Caco-2 (cell line): Measurements from ENCODE around the gene TALDO1. TPM values are rescaled to one million over a fixed set of nuclear protein-coding genes. Genes with fewer than 3 reads are reported as not detected.
A peak's percentile ranks its signal among the peaks of the same experiment; 100 is the strongest.

Source experiments
- BruUV-seq: library from RNA; stranded (reverse); fragments of 400-500 nt; replicated peaks from 2 replicates; lab custom pipeline; 2021; lab: Mats Ljungman, UMichigan
- CTCF ChIA-PET: fragments of 300-600 bp; sonication (Branson Sonifier 250); formaldehyde crosslinking; loops from one replicate; lab custom pipeline; 2022; ENCODE audit warnings: antibody characterized with exemption; lab: Charles Lee
- POLR2A ChIA-PET: fragments of 300-600 bp; sonication (Branson Sonifier 250); formaldehyde crosslinking; loops from one replicate; lab custom pipeline; 2022; ENCODE audit warnings: antibody characterized with exemption; lab: Charles Lee
- DNase-seq, 2 experiments: peaks; one replicate each; pipeline versions ENCODE4 v3.0.0 to v3.0.0-alpha.2; 2020 to 2022
- H3K27me3 ChIP-seq: replicated peaks from 2 replicates; pipeline ENCODE4 v1.6.0; 2011; ENCODE audit warnings: low read length; ENCODE audit not compliant: control insufficient read depth, insufficient read depth
- H3K36me3 ChIP-seq: 2 replicates; pipeline ENCODE4 v1.5.1; 2011; ENCODE audit warnings: low read length; ENCODE audit not compliant: control insufficient read depth, insufficient read depth
- H3K4me1 ChIP-seq: fragments of 250-450 bp; sonication (Bioruptor Pico); 2 replicates; pipeline ENCODE4 v1.5.1; 2020; ENCODE audit warnings: mild to moderate bottlenecking
- H3K4me3 ChIP-seq: 2 replicates; pipeline ENCODE4 v1.5.1; 2011; ENCODE audit warnings: low read depth, mild to moderate bottlenecking, control low read depth, low read length
- H3K9me3 ChIP-seq: fragments of 250-450 bp; sonication (Bioruptor Pico); 2 replicates; pipeline ENCODE4 v1.5.1; 2020; ENCODE audit warnings: mild to moderate bottlenecking, moderate library complexity
- H3K27ac Mint-ChIP-seq: one replicate; pipeline ENCODE4 v1.8.0; 2022; ENCODE audit warnings: mixed read lengths; ENCODE audit not compliant: unreplicated experiment
- H3K27me3 Mint-ChIP-seq: one replicate; pipeline ENCODE4 v1.8.0; 2022; ENCODE audit warnings: mixed read lengths; ENCODE audit not compliant: insufficient read depth, unreplicated experiment
- H3K36me3 Mint-ChIP-seq: one replicate; pipeline ENCODE4 v1.8.0; 2022; ENCODE audit warnings: mild to moderate bottlenecking, mixed read lengths; ENCODE audit not compliant: insufficient read depth, unreplicated experiment
- H3K4me1 Mint-ChIP-seq: one replicate; pipeline ENCODE4 v1.8.0; 2022; ENCODE audit warnings: low read depth, mixed read lengths; ENCODE audit not compliant: unreplicated experiment
- H3K4me3 Mint-ChIP-seq: one replicate; pipeline ENCODE4 v1.8.0; 2022; ENCODE audit warnings: mild to moderate bottlenecking, moderate library complexity, mixed read lengths; ENCODE audit not compliant: unreplicated experiment
- H3K9me3 Mint-ChIP-seq: one replicate; pipeline ENCODE4 v1.8.0; 2022; ENCODE audit warnings: mixed read lengths; ENCODE audit not compliant: unreplicated experiment
- CTCF ChIP-seq, 2 experiments: fragments of 200-600 bp in 1 of 2; IDR thresholded peaks; 1 replicate in 1 of 2; 2 replicates in 1 of 2; pipeline versions ENCODE4 v1.5.1 to v1.8.0; 2011 to 2022; ENCODE audit warnings: antibody characterized with exemption in 1 of 2, control low read depth in 1 of 2, inconsistent platforms in 1 of 2, low read depth in 1 of 2, low read length in 1 of 2, mild to moderate bottlenecking in 1 of 2, moderate library complexity in 1 of 2; ENCODE audit not compliant: insufficient read depth in 1 of 2, severe bottlenecking in 1 of 2, unreplicated experiment in 1 of 2
- intact Hi-C: fragments of 100-400 bp; cut with micrococcal nuclease; formaldehyde crosslinking; loops from one replicate; pipeline ENCODE4 v1.10.0; 2022; ENCODE audit not compliant: unreplicated experiment
- total RNA-seq: library from RNA; stranded (reverse); gene quantifications from 2 replicates; pipeline ENCODE4 v1.2.3, GENCODE V29; 2022

TALDO1 gene
- total RNA-seq, 1 experiment from 2014 or later: 293 TPM

- Mint-ChIP-seq H3K9me3 (no peaks in the 10 kb centered on the region), H3K27me3 (no peaks in the 10 kb centered on the region), H3K27ac (no peak overlapping the region), H3K4me3 (no peak overlapping the region), H3K4me1 (no peaks in the 10 kb centered on the region), H3K36me3 (peaks cover 84% of the 10 kb centered on the region)
- peaks cover 11% of the 10 kb centered on the region for H3K36me3 ChIP-seq
- H3K4me3 ChIP-seq: no peak overlapping the region
- H3K4me1 ChIP-seq: no peaks in the 10 kb centered on the region
- no peaks in the 10 kb centered on the region for H3K27me3 ChIP-seq
- intact Hi-C loops: no loop called here
- ChIA-PET CTCF (no interaction called here), POLR2A (no interaction called here)
- TSS peak; percentile 45 for BruUV-seq
- DNase-seq: no peak
- H3K9me3 ChIP-seq: no peaks in the 10 kb centered on the region
- no peak for TF ChIP-seq CTCF (IDR thresholded peaks at IDR 0.05; ENCODE audit: insufficient read depth in 1 of 2, low read depth in 1 of 2, low read length in 1 of 2, severe bottlenecking in 1 of 2, unreplicated experiment in 1 of 2)
Measured at GRCh38 chr11:767238-767637, 20.0 kb downstream of the TALDO1 start.

- Mint-ChIP-seq H3K27ac (no peak overlapping the region), H3K36me3 (peaks cover 67% of the 10 kb centered on the region), H3K4me3 (no peak overlapping the region), H3K27me3 (no peaks in the 10 kb centered on the region), H3K9me3 (no peaks in the 10 kb centered on the region), H3K4me1 (no peaks in the 10 kb centered on the region)
- H3K36me3 ChIP-seq: peaks cover 5% of the 10 kb centered on the region
- H3K9me3 ChIP-seq: no peaks in the 10 kb centered on the region
- POLR2A ChIA-PET: no interaction called here
- CTCF ChIA-PET: interaction anchor here (0.6 kb wide), 1 partner anchor 100 kb away, joined by 3 read pairs; no protein-coding TSS in a partner anchor
- BruUV-seq: TSS peak; percentile 11
- intact Hi-C loops: no loop called here
- H3K4me1 ChIP-seq: no peaks in the 10 kb centered on the region
- no peak for TF ChIP-seq CTCF (IDR thresholded peaks at IDR 0.05; ENCODE audit: insufficient read depth in 1 of 2, low read depth in 1 of 2, low read length in 1 of 2, severe bottlenecking in 1 of 2, unreplicated experiment in 1 of 2)
- no peak overlapping the region for H3K4me3 ChIP-seq
- DNase-seq: no peak
- H3K27me3 ChIP-seq: no peaks in the 10 kb centered on the region
Measured at GRCh38 chr11:769887-770641, 22.8 kb downstream of the TALDO1 start.

- Mint-ChIP-seq H3K27ac (no peak overlapping the region), H3K4me3 (no peak overlapping the region), H3K36me3 (peaks cover 58% of the 10 kb centered on the region), H3K4me1 (no peaks in the 10 kb centered on the region), H3K9me3 (no peaks in the 10 kb centered on the region), H3K27me3 (no peaks in the 10 kb centered on the region)
- intact Hi-C loops: no loop called here
- no peak for TF ChIP-seq CTCF (IDR thresholded peaks at IDR 0.05; ENCODE audit: insufficient read depth in 1 of 2, low read depth in 1 of 2, low read length in 1 of 2, severe bottlenecking in 1 of 2, unreplicated experiment in 1 of 2)
- Histone ChIP-seq H3K9me3 (no peaks in the 10 kb centered on the region), H3K4me3 (no peak overlapping the region), H3K4me1 (peaks cover 5% of the 10 kb centered on the region), H3K27me3 (no peaks in the 10 kb centered on the region), H3K36me3 (peaks cover 4% of the 10 kb centered on the region)
- DNase-seq: peak in 1 of 2 experiments; percentile 31
- no TSS peak for BruUV-seq
- ChIA-PET POLR2A (no interaction called here), CTCF (no interaction called here)
Measured at GRCh38 chr11:770642-771616, 23.7 kb downstream of the TALDO1 start.
